ENCODE data around the gene ABCD3. TPM values are rescaled to one million over a fixed set of nuclear protein-coding genes. Genes with fewer than 3 reads are reported as not detected.
"Not testable (repeated sequence)": the region's sequence is repeated elsewhere in the genome, so short reads cannot be mapped to it uniquely, and the experiment has no call there.

ABCD3 gene
- total RNA-seq, 1 donor from 2014 or later: 25.8 TPM

DNA sequence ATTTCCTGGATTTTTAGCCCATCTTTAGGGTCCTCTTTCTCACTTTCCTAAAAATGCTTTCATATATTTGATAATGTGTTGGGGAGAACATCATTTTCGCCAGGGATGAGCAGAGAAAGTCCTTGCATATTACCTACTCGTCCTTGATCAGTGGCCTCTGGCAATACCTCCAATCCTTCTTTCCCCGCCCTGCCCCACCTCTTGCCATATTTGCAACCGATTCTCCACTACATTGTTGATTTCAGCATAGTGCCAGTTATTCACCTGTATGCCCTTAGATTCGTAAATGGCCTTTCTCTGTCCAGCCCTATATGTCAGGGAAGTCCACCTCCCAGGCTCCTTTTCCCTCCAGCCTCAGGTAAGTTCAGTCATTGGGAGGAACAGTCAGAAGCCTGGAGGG is 136.9 kb downstream of the ABCD3 start:
- TF ChIP-seq, protein P1, sequence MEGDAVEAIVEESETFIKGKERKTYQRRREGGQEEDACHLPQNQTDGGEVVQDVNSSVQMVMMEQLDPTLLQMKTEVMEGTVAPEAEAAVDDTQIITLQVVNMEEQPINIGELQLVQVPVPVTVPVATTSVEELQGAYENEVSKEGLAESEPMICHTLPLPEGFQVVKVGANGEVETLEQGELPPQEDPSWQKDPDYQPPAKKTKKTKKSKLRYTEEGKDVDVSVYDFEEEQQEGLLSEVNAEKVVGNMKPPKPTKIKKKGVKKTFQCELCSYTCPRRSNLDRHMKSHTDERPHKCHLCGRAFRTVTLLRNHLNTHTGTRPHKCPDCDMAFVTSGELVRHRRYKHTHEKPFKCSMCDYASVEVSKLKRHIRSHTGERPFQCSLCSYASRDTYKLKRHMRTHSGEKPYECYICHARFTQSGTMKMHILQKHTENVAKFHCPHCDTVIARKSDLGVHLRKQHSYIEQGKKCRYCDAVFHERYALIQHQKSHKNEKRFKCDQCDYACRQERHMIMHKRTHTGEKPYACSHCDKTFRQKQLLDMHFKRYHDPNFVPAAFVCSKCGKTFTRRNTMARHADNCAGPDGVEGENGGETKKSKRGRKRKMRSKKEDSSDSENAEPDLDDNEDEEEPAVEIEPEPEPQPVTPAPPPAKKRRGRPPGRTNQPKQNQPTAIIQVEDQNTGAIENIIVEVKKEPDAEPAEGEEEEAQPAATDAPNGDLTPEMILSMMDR (IDR thresholded peaks at IDR 0.05; ENCODE audit: insufficient read depth, low read length, poor library complexity, severe bottlenecking): no peak
- H3K27me3 ChIP-seq (ENCODE audit: control insufficient read depth, insufficient read depth, low read length): no peaks in the 10 kb centered on the region

DNA sequence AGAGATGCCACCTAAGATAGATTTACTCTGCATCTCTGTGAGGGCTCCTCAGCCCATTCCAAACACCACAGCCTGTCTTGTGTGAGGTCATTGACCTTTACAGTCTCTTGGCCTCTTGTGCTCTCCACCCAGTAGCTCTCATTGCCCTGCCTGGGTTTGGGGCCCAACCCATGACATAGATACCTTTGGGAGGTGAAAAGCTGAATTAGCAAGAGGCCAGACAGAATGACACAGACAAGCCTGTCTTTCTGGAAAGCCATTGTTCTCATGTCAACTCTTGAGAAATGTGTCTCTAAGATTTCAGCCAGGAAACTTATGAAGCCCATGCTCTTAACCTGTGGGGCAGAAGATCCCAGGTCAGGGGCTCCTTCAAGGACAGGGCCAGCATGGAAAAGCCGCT is 141.7 kb downstream of the ABCD3 start:
- Histone ChIP-seq H3K27me3 (ENCODE audit: control insufficient read depth, insufficient read depth, low read length) (no peaks in the 10 kb centered on the region), H3K36me3 (ENCODE audit: control insufficient read depth, insufficient read depth, low read length) (no peaks in the 10 kb centered on the region), H3K4me3 (ENCODE audit: low read depth, low read length) (no peak overlapping the region)
- DNase-seq (ENCODE audit: low read depth): no peak
- TF ChIP-seq, protein P1 (IDR thresholded peaks at IDR 0.05; ENCODE audit: insufficient read depth, low read length, poor library complexity, severe bottlenecking): no peak

More for the DNA sequence above, 136.9 kb downstream of the ABCD3 start:
- H3K4me3 ChIP-seq (ENCODE audit: low read depth, low read length): no peak overlapping the region
- DNase-seq (ENCODE audit: low read depth): no peak
- H3K36me3 ChIP-seq (ENCODE audit: control insufficient read depth, insufficient read depth, low read length): no peaks in the 10 kb centered on the region

DNA sequence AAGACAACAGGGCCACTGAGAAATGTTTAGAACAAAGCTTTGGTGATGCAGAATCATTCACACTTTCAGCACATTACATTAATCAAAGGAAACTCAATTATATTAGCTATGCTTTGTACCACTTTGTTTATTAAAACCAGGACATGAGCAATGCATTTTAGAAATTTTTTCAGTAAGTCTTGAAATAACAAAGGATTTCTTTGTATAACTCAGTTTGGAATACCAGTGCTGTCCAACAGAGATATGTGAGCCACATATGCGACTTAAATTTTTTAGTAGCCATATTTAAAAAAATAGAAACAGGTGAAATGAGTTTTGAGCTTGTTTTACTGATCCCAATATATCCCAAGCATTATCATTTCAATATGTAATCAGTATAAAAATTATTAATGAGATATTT is 142.1 kb downstream of the ABCD3 start:
- DNase-seq (ENCODE audit: low read depth): no peak
- no peaks in the 10 kb centered on the region for H3K27me3 ChIP-seq (ENCODE audit: control insufficient read depth, insufficient read depth, low read length)
- H3K4me3 ChIP-seq (ENCODE audit: low read depth, low read length): no peak overlapping the region
- H3K36me3 ChIP-seq (ENCODE audit: control insufficient read depth, insufficient read depth, low read length): no peaks in the 10 kb centered on the region
- TF ChIP-seq, protein P1 (IDR thresholded peaks at IDR 0.05; ENCODE audit: insufficient read depth, low read length, poor library complexity, severe bottlenecking): no peak

DNA sequence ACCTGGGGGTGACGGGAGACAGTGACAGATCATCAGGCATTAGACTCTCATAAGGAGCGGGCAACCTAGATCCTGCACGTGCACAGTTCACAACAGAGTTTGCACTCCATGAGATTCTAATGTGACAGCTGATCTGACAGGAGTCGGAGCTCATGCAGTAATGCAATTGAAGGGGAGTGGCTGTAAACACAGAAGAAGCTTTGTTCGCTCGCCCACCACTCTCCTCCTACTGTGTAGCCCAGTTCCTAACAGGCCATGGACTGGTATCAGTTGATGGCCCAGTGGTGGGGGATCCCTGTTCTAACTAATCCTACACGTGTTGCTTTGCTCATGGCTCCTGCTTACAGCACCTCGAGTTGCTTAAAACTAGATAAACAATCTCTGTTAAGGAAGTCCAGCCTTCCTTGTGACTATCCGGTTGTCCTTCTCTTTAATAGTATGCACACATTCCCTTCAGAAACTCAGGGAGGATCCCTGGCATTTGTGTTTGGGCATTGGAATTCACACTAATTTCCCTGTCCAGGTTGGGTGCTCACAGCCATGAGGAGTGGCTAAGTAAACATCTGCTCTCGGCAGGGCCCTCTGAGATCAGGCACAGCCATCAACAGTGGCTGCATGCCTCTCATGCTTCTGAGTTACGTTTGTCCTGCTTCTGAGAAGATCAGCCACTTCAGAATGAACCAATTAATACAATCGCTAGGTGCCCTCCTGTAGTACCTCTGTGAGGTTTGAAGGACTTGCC is 144.5 kb downstream of the ABCD3 start:
- no peak overlapping the region for H3K4me3 ChIP-seq (ENCODE audit: low read depth, low read length)
- H3K36me3 ChIP-seq (ENCODE audit: control insufficient read depth, insufficient read depth, low read length): no peaks in the 10 kb centered on the region
- no peaks in the 10 kb centered on the region for H3K27me3 ChIP-seq (ENCODE audit: control insufficient read depth, insufficient read depth, low read length)
- DNase-seq (ENCODE audit: low read depth): no peak
- TF ChIP-seq, protein P1 (IDR thresholded peaks at IDR 0.05; ENCODE audit: insufficient read depth, low read length, poor library complexity, severe bottlenecking): no peak

DNA sequence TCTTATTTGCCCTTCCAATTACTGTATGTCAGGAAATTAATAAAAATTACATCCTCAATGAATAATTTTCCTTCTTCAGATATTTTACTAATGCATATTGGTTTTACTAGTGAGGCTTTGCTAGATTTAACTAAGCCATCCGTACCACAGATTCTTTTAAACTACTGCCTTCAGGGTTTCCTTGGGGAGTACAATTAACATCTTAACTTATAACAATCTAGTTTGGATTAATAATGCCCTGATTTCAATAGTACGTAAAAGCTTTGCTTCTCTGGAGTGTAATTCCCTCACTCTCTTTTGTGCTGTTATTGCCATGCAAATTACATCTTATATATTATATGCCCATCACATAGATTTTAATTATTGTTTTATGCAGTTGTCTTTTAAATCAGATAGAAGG is 147.7 kb downstream of the ABCD3 start:
- H3K4me3 ChIP-seq (ENCODE audit: low read depth, low read length): no peak overlapping the region
- no peaks in the 10 kb centered on the region for H3K36me3 ChIP-seq (ENCODE audit: control insufficient read depth, insufficient read depth, low read length)
- no peak for DNase-seq (ENCODE audit: low read depth)
- TF ChIP-seq, protein P1 (IDR thresholded peaks at IDR 0.05; ENCODE audit: insufficient read depth, low read length, poor library complexity, severe bottlenecking): no peak
- H3K27me3 ChIP-seq (ENCODE audit: control insufficient read depth, insufficient read depth, low read length): no peaks in the 10 kb centered on the region

DNA sequence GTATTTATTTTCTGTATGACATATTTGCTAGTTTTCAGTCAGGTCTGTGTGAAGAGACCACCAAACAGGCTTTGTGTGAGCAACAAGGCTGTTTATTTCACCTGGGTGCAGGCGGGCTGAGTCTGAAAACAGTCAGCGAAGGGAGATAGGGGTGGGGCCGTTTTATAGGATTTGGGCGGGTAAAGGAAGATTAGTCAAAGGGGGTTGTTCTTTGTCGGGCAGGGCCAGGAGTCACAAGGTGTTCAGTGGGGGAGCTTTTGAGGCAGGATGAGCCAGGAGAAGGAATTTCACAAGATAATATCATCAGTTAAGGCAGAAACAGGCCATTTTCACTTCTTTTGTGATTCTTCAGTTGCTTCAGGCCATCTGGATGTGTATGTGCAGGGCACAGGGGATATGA is 148.2 kb downstream of the ABCD3 start:
- H3K36me3 ChIP-seq (ENCODE audit: control insufficient read depth, insufficient read depth, low read length); H3K4me3 ChIP-seq (ENCODE audit: low read depth, low read length); DNase-seq (ENCODE audit: low read depth); H3K27me3 ChIP-seq (ENCODE audit: control insufficient read depth, insufficient read depth, low read length): not testable (repeated sequence)

DNA sequence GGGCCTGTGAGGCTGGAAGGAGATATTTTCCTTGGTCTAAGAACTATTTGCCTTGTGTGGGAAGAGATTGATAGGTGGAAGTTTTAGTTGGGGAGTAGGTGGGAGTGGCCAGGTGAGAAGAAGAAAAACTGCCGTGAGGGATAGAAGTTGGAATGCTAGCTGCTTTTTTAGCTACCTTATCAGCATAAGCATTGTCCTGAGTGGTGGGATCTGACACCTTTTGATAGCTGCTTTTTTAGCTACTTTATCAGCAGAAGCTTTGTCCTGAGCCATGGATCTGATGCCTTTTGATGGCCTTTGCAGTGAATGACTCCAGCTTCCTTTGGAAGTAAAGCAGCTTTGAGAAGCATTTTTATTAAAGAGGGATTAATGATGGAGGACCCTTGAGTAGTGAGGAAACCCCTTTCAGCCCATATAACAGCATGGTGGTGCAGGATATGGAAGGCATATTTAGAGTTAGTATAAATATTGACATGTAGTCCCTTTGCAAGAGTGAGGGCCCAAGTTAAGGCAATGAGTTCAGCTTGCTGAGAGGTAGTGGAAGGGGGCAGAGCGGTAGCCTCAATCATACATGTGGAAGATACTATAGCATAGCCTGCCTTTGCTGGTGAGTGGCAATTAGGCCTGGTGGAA is 149.9 kb downstream of the ABCD3 start:
- DNase-seq (ENCODE audit: low read depth); H3K27me3 ChIP-seq (ENCODE audit: control insufficient read depth, insufficient read depth, low read length); H3K4me3 ChIP-seq (ENCODE audit: low read depth, low read length); H3K36me3 ChIP-seq (ENCODE audit: control insufficient read depth, insufficient read depth, low read length): not testable (repeated sequence)

All from kidney epithelial cell (primary cell).